Thymus (tissue), 11 donors: ENCODE data around the gene NLRC5. TPM values are rescaled to one million over a fixed set of nuclear protein-coding genes. Genes with fewer than 3 reads are reported as not detected.

Source experiments
- DNase-seq, 9 donors: peaks; one replicate each; pipeline ENCODE4 v3.0.0-alpha.2; 2013; ENCODE audit warnings: low spot score in 9 of 9, low read depth in 6 of 9, missing footprints in 1 of 9
- H3K27ac ChIP-seq, 2 donors: one replicate each; pipeline ENCODE4 v1.5.1; 2013; ENCODE audit warnings: control low read depth in 1 of 2, low read depth in 1 of 2, low read length in 1 of 2, mild to moderate bottlenecking in 1 of 2, moderate library complexity in 1 of 2
- H3K27me3 ChIP-seq, 2 donors: one replicate each; pipeline ENCODE4 v1.5.1; 2013; ENCODE audit warnings: low read length in 1 of 2; ENCODE audit not compliant: control insufficient read depth in 2 of 2, insufficient read depth in 1 of 2
- H3K36me3 ChIP-seq, 2 donors: one replicate each; pipeline ENCODE4 v1.5.1; 2013; ENCODE audit warnings: low read length in 1 of 2, mild to moderate bottlenecking in 1 of 2, moderate library complexity in 1 of 2; ENCODE audit not compliant: control insufficient read depth in 2 of 2, insufficient read depth in 2 of 2
- H3K4me1 ChIP-seq, 2 donors: one replicate each; pipeline ENCODE4 v1.5.1; 2013; ENCODE audit warnings: low read length in 2 of 2; ENCODE audit not compliant: control insufficient read depth in 2 of 2, insufficient read depth in 2 of 2
- H3K4me3 ChIP-seq, 2 donors: one replicate each; pipeline ENCODE4 v1.5.1; 2013; ENCODE audit warnings: low read length in 2 of 2, control low read depth in 1 of 2, mild to moderate bottlenecking in 1 of 2
- H3K9me3 ChIP-seq, 2 donors: one replicate each; pipeline ENCODE4 v1.5.1; 2013; ENCODE audit warnings: low read length in 1 of 2, mild to moderate bottlenecking in 1 of 2; ENCODE audit not compliant: control insufficient read depth in 2 of 2, insufficient read depth in 1 of 2
- WGBS: extraction: QIAGEN DNeasy Blood & Tissue Kit; methylation state at CpG from one replicate; pipeline ENCODE4 v1.1.7; 2013; 5-methylcytosine and 5-hydroxymethylcytosine counted together
- polyA plus RNA-seq: library from polyadenylated mRNA; stranded (reverse); fragments of 200-250 nt; gene quantifications from one replicate; pipeline ENCODE4 v1.2.3, GENCODE V29; 2013
- total RNA-seq: library from RNA; stranded (reverse); fragments of 120-200 nt; gene quantifications from one replicate; pipeline ENCODE4 v1.2.4, GENCODE V29; 2013
- donor health status: healthy.

Gene NLRC5
- total and polyA plus RNA-seq, 2 donors = 23.3 to 63.9 TPM

DNA sequence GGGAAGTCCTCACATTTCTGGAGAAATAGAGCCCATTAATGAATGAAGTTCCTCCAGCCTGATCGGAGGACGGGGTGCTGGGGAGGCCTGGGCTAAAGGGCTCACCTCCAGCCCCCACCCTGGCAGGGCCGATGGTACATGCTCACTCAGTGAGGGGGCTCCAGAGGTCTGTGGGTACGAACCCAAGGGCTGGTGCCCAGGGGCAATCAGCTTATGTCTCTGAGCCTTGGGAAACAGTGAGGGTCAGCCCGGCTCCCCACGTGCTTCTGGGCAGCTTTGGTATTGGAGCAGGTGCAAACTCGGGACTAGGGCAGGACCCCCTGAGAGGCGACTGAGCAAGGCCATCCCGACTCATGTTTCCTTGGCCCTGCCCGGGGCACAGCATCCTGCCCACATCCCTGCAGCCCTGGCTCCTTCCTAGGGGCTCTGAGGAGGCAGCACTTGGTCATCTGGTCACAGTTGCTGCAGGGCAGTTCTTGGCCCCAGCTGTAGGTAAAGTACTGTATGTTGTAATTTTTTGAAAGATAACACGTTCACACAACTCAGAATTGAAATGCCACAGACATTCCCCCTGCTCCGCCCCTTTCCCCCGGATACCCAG lies 28.6 kb upstream of the NLRC5 start:
- peaks cover 0 to 5% of the 10 kb centered on the region in 2 donors for H3K9me3 ChIP-seq
- H3K4me1 ChIP-seq = peaks cover 0 to 20% of the 10 kb centered on the region in 2 donors
- no peak overlapping the region for H3K4me3 ChIP-seq
- no peak overlapping the region for H3K27ac ChIP-seq
- no peaks in the 10 kb centered on the region for H3K36me3 ChIP-seq
- H3K27me3 ChIP-seq = no peaks in the 10 kb centered on the region
- DNase-seq = no peak
- WGBS = 91% methylated on average over 13 of the region's 13 CpGs

DNA sequence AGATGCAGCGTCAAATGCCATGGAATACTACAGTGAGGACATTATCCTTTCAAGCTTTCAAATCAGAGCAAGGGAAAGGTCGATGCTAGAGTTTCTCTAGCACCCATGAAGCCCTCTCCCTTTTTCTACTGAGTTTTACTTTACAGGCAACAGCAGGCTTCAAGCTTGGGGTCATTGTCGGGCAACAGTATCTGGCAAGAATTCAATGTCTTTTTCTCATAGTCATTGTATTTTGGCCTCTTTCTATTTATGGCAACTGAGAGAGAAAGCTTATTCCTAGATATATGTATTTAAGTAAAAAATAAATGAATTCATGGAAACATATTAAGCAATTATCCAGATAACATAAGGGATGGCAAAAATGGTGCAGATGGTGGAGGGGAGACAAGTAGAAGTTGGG lies 28.0 kb upstream of the NLRC5 start:
- no peak for DNase-seq
- no peak overlapping the region for H3K27ac ChIP-seq

DNA sequence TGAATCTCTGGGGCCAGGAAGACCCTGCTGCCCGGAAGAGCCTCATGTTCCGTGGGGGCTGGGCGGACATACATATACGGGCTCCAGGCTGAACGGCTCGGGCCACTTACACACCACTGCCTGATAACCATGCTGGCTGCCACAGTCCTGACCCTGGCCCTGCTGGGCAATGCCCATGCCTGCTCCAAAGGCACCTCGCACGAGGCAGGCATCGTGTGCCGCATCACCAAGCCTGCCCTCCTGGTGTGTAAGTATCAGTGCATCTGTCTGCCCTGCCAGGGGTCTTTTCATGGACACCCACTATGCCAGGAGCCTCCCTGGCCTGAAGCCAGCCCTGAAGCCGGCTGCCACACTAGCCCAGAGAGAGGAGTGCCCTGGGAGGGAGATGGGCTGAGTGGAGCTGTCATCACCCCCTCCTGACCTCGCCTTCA lies 27.5 kb upstream of the NLRC5 start, which contains the start of gene CETP:
CETP (plus strand) TSS at position 100 of the 431 bp plus-strand sequence; CDS start at position 130, 30 bp downstream.
- Histone ChIP-seq H3K4me1 (peaks cover 0 to 25% of the 10 kb centered on the region in 2 donors), H3K27ac (no peak within 1 kb of the TSS), H3K4me3 (no peak within 1 kb of the TSS), H3K36me3 (no peaks in the 10 kb centered on the region), H3K27me3 (no peaks in the 10 kb centered on the region), H3K9me3 (peaks cover 0 to 5% of the 10 kb centered on the region in 2 donors)
- 91% methylated on average over 12 of the region's 12 CpGs for WGBS
- no peak for DNase-seq

More for the DNA sequence above, 28.0 kb upstream of the NLRC5 start:
- Histone ChIP-seq H3K27me3 (no peaks in the 10 kb centered on the region), H3K4me3 (no peak overlapping the region), H3K36me3 (no peaks in the 10 kb centered on the region), H3K4me1 (peaks cover 0 to 25% of the 10 kb centered on the region in 2 donors), H3K9me3 (peaks cover 0 to 5% of the 10 kb centered on the region in 2 donors)
- WGBS = 90% methylated on average over 3 of the region's 3 CpGs

DNA sequence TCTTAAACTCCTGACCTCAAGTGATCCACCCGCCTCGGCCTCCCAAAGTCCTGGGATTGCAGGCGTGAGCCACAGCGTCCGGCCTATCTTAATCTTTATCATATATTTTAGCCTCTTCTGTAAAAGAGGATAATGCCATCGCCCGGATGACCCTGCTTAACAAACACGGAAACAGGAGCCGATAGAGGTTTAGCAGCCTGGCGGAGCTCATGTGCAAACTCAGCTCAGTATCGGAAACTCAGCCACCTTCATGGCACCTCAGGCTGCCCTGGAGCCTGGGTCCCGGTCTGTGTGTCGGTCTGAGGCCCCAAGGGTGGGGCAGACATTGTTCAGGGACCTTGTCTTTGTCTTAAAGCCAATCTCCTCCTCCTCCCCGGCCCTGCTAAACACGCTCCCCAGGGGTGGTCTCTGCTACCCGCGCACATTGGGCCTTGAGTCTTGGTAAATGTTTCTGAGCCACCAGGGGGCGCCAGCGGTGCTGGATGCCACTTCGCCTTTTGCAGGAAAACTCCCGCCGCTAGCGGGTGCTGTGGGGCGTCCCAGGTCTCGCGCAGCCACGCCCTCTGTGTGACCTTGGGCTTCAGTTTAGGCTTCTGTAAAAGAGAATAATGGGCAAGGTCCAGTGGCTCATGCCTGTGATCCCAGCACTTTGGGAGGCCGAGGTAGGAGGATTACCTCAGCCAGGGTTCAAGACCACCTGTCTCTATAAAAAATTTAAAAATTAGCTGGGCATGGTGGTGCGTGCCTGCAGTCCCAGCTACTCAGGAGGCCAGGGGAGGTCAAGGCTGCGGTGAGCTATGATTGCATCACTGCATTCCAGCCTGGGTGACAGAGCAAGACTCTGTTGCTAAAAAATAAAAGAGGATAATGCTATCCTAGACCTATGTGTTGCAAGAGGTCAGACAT lies 24.9 kb upstream of the NLRC5 start:
- Histone ChIP-seq H3K4me3 (no peak overlapping the region), H3K27me3 (no peaks in the 10 kb centered on the region), H3K36me3 (no peaks in the 10 kb centered on the region), H3K9me3 (peaks cover 0 to 5% of the 10 kb centered on the region in 2 donors), H3K27ac (no peak overlapping the region), H3K4me1 (peaks cover 0 to 25% of the 10 kb centered on the region in 2 donors)
- whole genome bisulfite sequencing = 49% methylated on average over 30 of the region's 30 CpGs
- DNase-seq = peak; percentile 72 to 96 (median 88)

GRCh38 chr16:56965149-56966092 lies 23.9 kb upstream of the NLRC5 start:
- Histone ChIP-seq H3K27ac (peak overlapping the region in 1 of 2 donors; percentile 43), H3K36me3 (no peaks in the 10 kb centered on the region), H3K4me1 (peaks cover 0 to 25% of the 10 kb centered on the region in 2 donors), H3K27me3 (no peaks in the 10 kb centered on the region), H3K4me3 (no peak overlapping the region), H3K9me3 (peaks cover 0 to 5% of the 10 kb centered on the region in 2 donors)
- WGBS = 94% methylated on average over 12 of the region's 12 CpGs
- no peak for DNase-seq

DNA sequence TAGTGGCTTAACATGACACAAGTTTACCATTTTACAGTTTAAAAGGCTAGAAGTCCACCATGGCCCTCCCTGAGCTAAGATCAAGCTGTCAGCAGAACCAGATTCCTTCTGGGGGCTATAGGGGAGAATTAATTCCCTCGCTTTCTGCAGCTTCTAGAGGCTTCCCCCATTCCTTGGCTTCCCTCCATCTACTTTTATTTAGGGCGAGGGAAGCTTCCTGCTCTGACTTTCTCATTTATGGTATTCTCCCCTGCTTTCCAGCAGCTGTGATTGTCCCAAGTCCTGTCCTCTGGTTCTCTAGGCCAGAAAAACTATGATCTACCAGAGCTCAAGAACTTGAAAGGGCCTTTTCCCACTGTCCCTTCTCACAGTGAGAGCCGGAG lies 23.3 kb upstream of the NLRC5 start:
- peak overlapping the region in 1 of 2 donors; percentile 24 for H3K27ac ChIP-seq
- WGBS = 94% methylated on average over 3 of the region's 3 CpGs
- peaks cover 0 to 21% of the 10 kb centered on the region in 2 donors for H3K4me1 ChIP-seq
- no peak overlapping the region for H3K4me3 ChIP-seq
- no peaks in the 10 kb centered on the region for H3K27me3 ChIP-seq
- H3K36me3 ChIP-seq = no peaks in the 10 kb centered on the region
- peaks cover 0 to 5% of the 10 kb centered on the region in 2 donors for H3K9me3 ChIP-seq
- no peak for DNase-seq

DNA sequence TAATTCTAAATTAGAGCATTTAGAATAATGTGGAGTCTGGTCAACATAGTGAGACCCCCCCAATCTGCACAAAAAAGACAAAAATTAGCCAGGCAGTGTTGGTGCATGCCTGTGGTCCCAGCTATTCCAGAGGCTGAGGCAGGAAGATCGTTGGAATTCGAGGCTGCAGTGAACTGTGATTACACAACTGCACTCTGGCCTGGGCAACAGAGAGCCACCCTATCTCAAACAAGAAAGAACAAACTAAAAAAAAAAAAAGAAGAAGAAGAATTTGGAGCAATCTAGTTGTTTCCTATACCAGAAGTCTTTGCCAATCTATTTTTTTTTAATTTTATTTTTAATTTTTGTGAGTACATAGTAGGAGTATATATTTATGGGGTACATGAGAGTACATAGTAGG lies 21.6 kb upstream of the NLRC5 start:
- Histone ChIP-seq H3K27me3 (no peaks in the 10 kb centered on the region), H3K4me3 (no peak overlapping the region), H3K36me3 (no peaks in the 10 kb centered on the region), H3K4me1 (peaks cover 0 to 15% of the 10 kb centered on the region in 2 donors), H3K9me3 (peaks cover 0 to 5% of the 10 kb centered on the region in 2 donors), H3K27ac (no peak overlapping the region)
- DNase-seq = no peak
- WGBS = 92% methylated on average over 2 of the region's 2 CpGs

- WGBS = 94% methylated on average over 7 of the region's 7 CpGs
- H3K27ac ChIP-seq = no peak overlapping the region
- no peaks in the 10 kb centered on the region for H3K27me3 ChIP-seq
- DNase-seq = no peak
- H3K4me3 ChIP-seq = no peak overlapping the region
- H3K9me3 ChIP-seq = no peaks in the 10 kb centered on the region
- peaks cover 0 to 15% of the 10 kb centered on the region in 2 donors for H3K4me1 ChIP-seq
- no peaks in the 10 kb centered on the region for H3K36me3 ChIP-seq
Observed at GRCh38 chr16:56969769-56970168, 19.6 kb upstream of the NLRC5 start.
